Measurements from ENCODE around the gene EPB41L5.

DNA sequence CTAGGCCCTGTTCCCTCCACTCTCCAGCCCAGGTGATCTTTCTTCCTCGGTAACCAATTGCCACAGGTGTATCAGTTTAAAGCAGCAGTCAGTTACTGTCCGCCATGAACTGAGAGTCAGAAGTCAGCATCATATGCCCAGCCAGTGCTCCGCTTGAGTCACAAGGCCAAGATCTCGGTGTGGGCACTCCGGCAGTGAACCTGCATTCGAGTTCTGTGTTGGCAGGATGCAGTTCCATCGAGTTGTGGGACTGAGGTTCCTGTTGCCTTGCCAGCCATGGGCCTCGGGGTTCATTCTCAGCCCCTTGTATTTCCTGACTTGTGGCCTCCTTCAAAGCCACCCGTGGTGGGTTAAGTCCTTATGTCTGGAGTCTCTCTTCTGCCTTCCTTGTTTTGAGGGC, 213.4 kb downstream of the EPB41L5 start:
- TF ChIP-seq POLR2AphosphoS5 (IDR thresholded peaks at IDR 0.05; ENCODE audit: borderline replicate concordance, low read depth, low read length) (no peak), EZH2 (IDR thresholded peaks at IDR 0.05) (no peak)

Data from SK-N-MC (cell line).